PC-3 (cell line): ENCODE results near the gene LZTFL1. TPM values are rescaled to one million over a fixed set of nuclear protein-coding genes. Genes with fewer than 3 reads are reported as not detected.

Experiments used
- ATAC-seq: fragments of 200-7000 bp; cut with Tn5 transposase; 2 replicates; pipeline ENCODE4 v1.9.1; 2020; ENCODE audit warnings: mild to moderate bottlenecking, moderate library complexity
- BruUV-seq: library from RNA; stranded (reverse); fragments of 400-500 nt; replicated peaks from 2 replicates; lab custom pipeline; 2021; lab: Mats Ljungman, UMichigan
- CTCF ChIA-PET: fragments of 300-600 bp; sonication (Branson Sonifier 250); formaldehyde crosslinking; loops from one replicate; lab custom pipeline; 2022; ENCODE audit warnings: antibody characterized with exemption; lab: Charles Lee
- POLR2A ChIA-PET: fragments of 300-600 bp; sonication (Branson Sonifier 250); formaldehyde crosslinking; loops from one replicate; lab custom pipeline; 2022; ENCODE audit warnings: antibody characterized with exemption; ENCODE audit not compliant: unreplicated experiment; lab: Charles Lee
- DNase-seq: peaks from one replicate; pipeline ENCODE4 v3.0.0-alpha.2; 2015
- H2AFZ ChIP-seq: fragments of 300-600 bp; sonication (generic); 2 replicates; pipeline ENCODE4 v1.6.0; 2016; ENCODE audit warnings: antibody characterized with exemption, low read length
- H3F3A ChIP-seq: fragments of 300-600 bp; sonication (generic); one replicate; pipeline ENCODE4 v1.6.0; 2017; ENCODE audit warnings: antibody characterized with exemption, low read length, control low read depth, mild to moderate bottlenecking; ENCODE audit not compliant: unreplicated experiment
- H3K27ac ChIP-seq: fragments of 300-600 bp; sonication (generic); 2 replicates; pipeline ENCODE4 v1.5.1; 2016; ENCODE audit warnings: mild to moderate bottlenecking, low read length
- H3K27me3 ChIP-seq: fragments of 300-600 bp; sonication (generic); 2 replicates; pipeline ENCODE4 v1.6.1; 2016; ENCODE audit warnings: low read length, mixed read lengths
- H3K36me3 ChIP-seq: fragments of 300-600 bp; sonication (generic); 2 replicates; pipeline ENCODE4 v1.6.1; 2016; ENCODE audit warnings: low read depth, mixed run types, low read length, mixed read lengths
- H3K4me1 ChIP-seq: fragments of 300-600 bp; sonication (generic); 2 replicates; pipeline ENCODE4 v1.5.1; 2016; ENCODE audit warnings: low read length; ENCODE audit not compliant: insufficient read depth
- H3K4me2 ChIP-seq: fragments of 300-600 bp; sonication (generic); 2 replicates; pipeline ENCODE4 v1.6.0; 2016; ENCODE audit warnings: low read length
- H3K4me3 ChIP-seq: fragments of 300-600 bp; sonication (generic); 2 replicates; pipeline ENCODE4 v1.5.1; 2016; ENCODE audit warnings: mild to moderate bottlenecking, low read length, mixed read lengths
- H3K79me2 ChIP-seq: fragments of 300-600 bp; sonication (generic); 2 replicates; pipeline ENCODE4 v1.6.1; 2017; ENCODE audit warnings: low read length, mixed read lengths
- H3K9ac ChIP-seq: fragments of 300-600 bp; sonication (generic); 2 replicates; pipeline ENCODE4 v1.6.0; 2016; ENCODE audit warnings: mild to moderate bottlenecking, low read length
- H3K9me2 ChIP-seq: fragments of 300-600 bp; sonication (generic); replicated peaks from 2 replicates; pipeline ENCODE4 v1.6.1; 2016; ENCODE audit warnings: mixed run types, low read length, mixed read lengths
- H3K9me3 ChIP-seq: fragments of 300-600 bp; sonication (generic); 2 replicates; pipeline ENCODE4 v1.6.1; 2016; ENCODE audit warnings: low read length, mixed read lengths
- H4K20me1 ChIP-seq: fragments of 300-600 bp; sonication (generic); 2 replicates; pipeline ENCODE4 v1.6.1; 2016; ENCODE audit warnings: low read length, mixed read lengths
- CTCF ChIP-seq: fragments of 300-600 bp; sonication (generic); conservative IDR thresholded peaks from 2 replicates; pipeline ENCODE4 v1.5.1; 2017; ENCODE audit warnings: antibody characterized with exemption, low read depth, mild to moderate bottlenecking, low read length
- EZH2 ChIP-seq: fragments of 300-600 bp; sonication (generic); IDR thresholded peaks from one replicate; pipeline ENCODE4 v1.6.1; 2017; ENCODE audit warnings: antibody characterized with exemption, mild to moderate bottlenecking, low read length; ENCODE audit not compliant: unreplicated experiment
- EZH2phosphoT487 ChIP-seq: fragments of 300-600 bp; sonication (generic); IDR thresholded peaks from 2 replicates; pipeline ENCODE4 v1.6.1; 2018; ENCODE audit warnings: mild to moderate bottlenecking, antibody characterized with exemption, low read length, borderline replicate concordance
- intact Hi-C: fragments of 100-400 bp; cut with micrococcal nuclease; formaldehyde crosslinking; loops from 2 replicates; pipeline ENCODE4 v1.9.0; 2023
- total RNA-seq: library from RNA; depleted of rRNA; stranded (reverse); fragments of >200 nt; gene quantifications from 2 replicates; pipeline ENCODE4 v1.2.3, GENCODE V29; 2014

The LZTFL1 gene
- total RNA-seq, 1 experiment from 2014 or later, result 14.2 TPM

DNA sequence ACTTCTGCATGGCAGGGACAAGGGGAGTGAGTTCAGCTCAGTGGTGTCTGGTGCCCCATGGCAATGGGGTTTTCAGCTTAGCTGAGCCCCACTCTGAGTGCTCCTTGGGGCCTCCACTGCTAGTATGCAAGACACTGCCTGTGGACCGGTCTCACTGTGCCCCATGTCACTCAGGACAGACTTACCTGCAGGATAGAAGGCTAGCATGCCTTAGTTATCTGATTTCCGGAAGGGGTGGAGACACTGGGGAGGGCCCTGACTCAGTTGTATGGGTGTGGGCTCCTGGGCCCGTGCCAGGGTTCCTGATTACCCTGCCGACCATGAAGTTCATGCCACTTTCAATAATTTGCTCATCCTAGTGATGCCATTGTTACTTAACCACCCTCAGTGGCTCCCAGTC, 41.3 kb downstream of the LZTFL1 start:
- H2AFZ ChIP-seq, result no peak overlapping the region
- H3F3A ChIP-seq, result no peaks in the 10 kb centered on the region
- CTCF ChIA-PET, result no interaction called here
- POLR2A ChIA-PET, result no interaction called here
- H4K20me1 ChIP-seq, result no peaks in the 10 kb centered on the region
- H3K27ac ChIP-seq, result no peak overlapping the region
- no peaks in the 10 kb centered on the region for H3K27me3 ChIP-seq
- no TSS peak for BruUV-seq
- H3K36me3 ChIP-seq, result no peaks in the 10 kb centered on the region
- H3K9me2 ChIP-seq, result no peaks in the 10 kb centered on the region
- no peak overlapping the region for H3K9ac ChIP-seq
- H3K4me3 ChIP-seq, result no peak overlapping the region
- intact Hi-C loops, result no loop called here
- DNase-seq (no peak), ATAC-seq (no peak)
- TF ChIP-seq EZH2phosphoT487 (no peak), EZH2 (no peak), CTCF (no peak)
- no peaks in the 10 kb centered on the region for H3K79me2 ChIP-seq
- no peaks in the 10 kb centered on the region for H3K9me3 ChIP-seq
- no peak overlapping the region for H3K4me2 ChIP-seq
- no peaks in the 10 kb centered on the region for H3K4me1 ChIP-seq

DNA sequence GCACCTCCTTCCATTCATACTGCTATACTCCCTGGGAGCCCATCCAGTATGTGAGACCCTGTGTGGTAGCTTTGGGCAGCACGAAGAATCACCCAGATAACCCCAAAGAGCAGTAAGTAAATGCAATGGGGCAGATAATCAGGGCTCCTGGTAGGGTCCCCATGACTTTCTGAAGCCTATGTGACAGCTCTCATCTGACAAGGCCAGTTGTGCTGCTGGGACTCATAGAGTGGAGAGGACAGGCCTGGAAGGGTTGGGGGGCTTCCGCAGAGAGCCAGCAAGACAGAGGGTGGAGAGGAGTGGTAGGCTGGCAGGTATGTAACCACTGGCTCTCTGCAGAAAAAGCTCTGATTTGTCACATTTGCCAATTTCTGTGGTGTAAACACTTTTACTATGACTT, 42.3 kb downstream of the LZTFL1 start:
- H4K20me1 ChIP-seq, result no peaks in the 10 kb centered on the region
- H3K79me2 ChIP-seq, result no peaks in the 10 kb centered on the region
- no peak overlapping the region for H2AFZ ChIP-seq
- no peaks in the 10 kb centered on the region for H3K9me3 ChIP-seq
- ATAC-seq (no peak), DNase-seq (no peak)
- CTCF ChIA-PET, result no interaction called here
- H3F3A ChIP-seq, result no peaks in the 10 kb centered on the region
- POLR2A ChIA-PET, result no interaction called here
- H3K27ac ChIP-seq, result no peak overlapping the region
- H3K9ac ChIP-seq, result no peak overlapping the region
- TF ChIP-seq EZH2phosphoT487 (no peak), CTCF (no peak), EZH2 (no peak)
- intact Hi-C loops, result no loop called here
- no peak overlapping the region for H3K4me2 ChIP-seq
- no peaks in the 10 kb centered on the region for H3K36me3 ChIP-seq
- no peaks in the 10 kb centered on the region for H3K4me1 ChIP-seq
- H3K27me3 ChIP-seq, result no peaks in the 10 kb centered on the region
- BruUV-seq, result no TSS peak
- no peaks in the 10 kb centered on the region for H3K9me2 ChIP-seq
- H3K4me3 ChIP-seq, result no peak overlapping the region

DNA sequence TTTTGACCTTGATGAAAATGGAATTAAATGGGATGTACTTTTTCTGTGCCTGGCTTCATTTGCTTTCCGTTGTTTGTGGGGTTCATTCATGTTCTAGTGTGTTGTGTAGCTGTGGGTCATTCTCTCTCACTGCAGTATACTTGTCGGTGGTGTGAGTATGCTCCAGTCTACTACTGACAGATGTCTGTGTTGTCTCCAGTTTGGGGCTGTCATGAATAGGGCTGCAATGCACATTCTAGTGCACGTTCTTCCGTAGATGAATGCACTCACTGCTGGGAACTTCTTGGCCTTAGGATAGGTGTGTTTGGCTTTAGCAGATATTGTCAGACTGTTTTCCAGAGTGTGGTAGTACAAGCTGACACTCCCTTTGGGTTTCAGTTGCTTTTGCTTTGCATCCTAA, 43.9 kb downstream of the LZTFL1 start:
- no peaks in the 10 kb centered on the region for H3K27me3 ChIP-seq
- TF ChIP-seq EZH2 (no peak), CTCF (no peak), EZH2phosphoT487 (no peak)
- peaks cover 13% of the 10 kb centered on the region; the same call in 1 of the 2 replicates for H3K4me1 ChIP-seq
- H3K79me2 ChIP-seq, result no peaks in the 10 kb centered on the region
- no peak for ATAC-seq
- POLR2A ChIA-PET, result no interaction called here
- H3K9me3 ChIP-seq, result no peaks in the 10 kb centered on the region
- H3F3A ChIP-seq, result no peaks in the 10 kb centered on the region
- H3K4me2 ChIP-seq, result no peak overlapping the region
- no peaks in the 10 kb centered on the region for H4K20me1 ChIP-seq
- H2AFZ ChIP-seq, result no peak overlapping the region
- H3K27ac ChIP-seq, result no peak overlapping the region
- no peak overlapping the region for H3K9ac ChIP-seq
- CTCF ChIA-PET, result no interaction called here
- intact Hi-C loops, result no loop called here
- no TSS peak for BruUV-seq
- no peaks in the 10 kb centered on the region for H3K9me2 ChIP-seq
- no peak overlapping the region for H3K4me3 ChIP-seq
- no peak for DNase-seq
- H3K36me3 ChIP-seq, result no peaks in the 10 kb centered on the region
